Gastroesophageal sphincter (tissue), 4 donors: ENCODE results near the gene MUSTN1. TPM values are rescaled to one million over a fixed set of nuclear protein-coding genes. Genes with fewer than 3 reads are reported as not detected.

ENCODE experiments used
- ATAC-seq: fragments of 150-250 bp; one replicate; pipeline ENCODE4 v1.9.1; 2016; ENCODE audit warnings: mild to moderate bottlenecking, moderate library complexity
- H3K27ac ChIP-seq, 4 donors: fragments of 200-600 bp; sonication (generic) in 3 of 4; 1 replicate in 3 of 4; 2 replicates in 1 of 4; pipeline ENCODE4 v1.5.1; 2016 to 2019
- H3K27me3 ChIP-seq: fragments of 200-600 bp; sonication (generic); one replicate; pipeline ENCODE4 v1.5.1; 2019
- H3K36me3 ChIP-seq, 2 donors: fragments of 200-600 bp; sonication (generic); one replicate each; pipeline ENCODE4 v1.5.1; 2019; ENCODE audit warnings: control low read depth in 1 of 2
- H3K4me1 ChIP-seq, 3 donors: fragments of 200-600 bp; sonication (generic); 1 replicate in 2 of 3; 2 replicates in 1 of 3; pipeline ENCODE4 v1.5.1; 2016 to 2019; ENCODE audit warnings: control low read depth in 2 of 3
- H3K4me3 ChIP-seq, 2 donors: fragments of 200-600 bp; sonication (generic); one replicate each; pipeline ENCODE4 v1.5.1; 2019; ENCODE audit warnings: mild to moderate bottlenecking in 1 of 2, moderate library complexity in 1 of 2
- H3K9me3 ChIP-seq, 3 donors: fragments of 200-600 bp; sonication (generic); one replicate each; pipeline ENCODE4 v1.5.1; 2017 to 2019; ENCODE audit warnings: control low read depth in 2 of 3
- EP300 ChIP-seq: sonication (generic); formaldehyde crosslinking; IDR thresholded peaks from one replicate; pipeline ENCODE4 v1.6.1; 2017; ENCODE audit warnings: antibody characterized with exemption, mild to moderate bottlenecking
- POLR2A ChIP-seq, 2 donors: fragments of 450-650 bp; IDR thresholded peaks; one replicate each; pipeline ENCODE4 v1.6.1; 2017; ENCODE audit warnings: antibody characterized with exemption in 2 of 2, mild to moderate bottlenecking in 2 of 2, moderate library complexity in 1 of 2
- POLR2AphosphoS5 ChIP-seq: sonication (generic); formaldehyde crosslinking; IDR thresholded peaks from one replicate; pipeline ENCODE4 v1.6.1; 2017; ENCODE audit warnings: antibody characterized with exemption
- WGBS, 2 donors: methylation state at CpG; one replicate each; pipeline ENCODE4 v1.1.5; 2018; ENCODE audit warnings: low coverage in 1 of 2; 5-methylcytosine and 5-hydroxymethylcytosine counted together
- total RNA-seq, 4 donors: library from RNA; depleted of rRNA; stranded (reverse); fragments of >200 nt; gene quantifications; one replicate each; pipeline ENCODE4 v1.1.0, GENCODE V29; 2016
- TF ChIP-seq, protein P1 (sequence below), 4 experiments: fragments of 200-600 bp in 2 of 4; fragments of 450-650 bp in 2 of 4; sonication (generic) in 1 of 4; IDR thresholded peaks; one replicate each; pipeline ENCODE4 v1.5.1; 2017 to 2019; ENCODE audit warnings: antibody characterized with exemption in 4 of 4, mild to moderate bottlenecking in 2 of 4, moderate library complexity in 2 of 4

The MUSTN1 gene
- total RNA-seq, 4 donors from 2014 or later, result 8.6 to 20.9 (median 16.6) TPM

- TF ChIP-seq, protein P1, sequence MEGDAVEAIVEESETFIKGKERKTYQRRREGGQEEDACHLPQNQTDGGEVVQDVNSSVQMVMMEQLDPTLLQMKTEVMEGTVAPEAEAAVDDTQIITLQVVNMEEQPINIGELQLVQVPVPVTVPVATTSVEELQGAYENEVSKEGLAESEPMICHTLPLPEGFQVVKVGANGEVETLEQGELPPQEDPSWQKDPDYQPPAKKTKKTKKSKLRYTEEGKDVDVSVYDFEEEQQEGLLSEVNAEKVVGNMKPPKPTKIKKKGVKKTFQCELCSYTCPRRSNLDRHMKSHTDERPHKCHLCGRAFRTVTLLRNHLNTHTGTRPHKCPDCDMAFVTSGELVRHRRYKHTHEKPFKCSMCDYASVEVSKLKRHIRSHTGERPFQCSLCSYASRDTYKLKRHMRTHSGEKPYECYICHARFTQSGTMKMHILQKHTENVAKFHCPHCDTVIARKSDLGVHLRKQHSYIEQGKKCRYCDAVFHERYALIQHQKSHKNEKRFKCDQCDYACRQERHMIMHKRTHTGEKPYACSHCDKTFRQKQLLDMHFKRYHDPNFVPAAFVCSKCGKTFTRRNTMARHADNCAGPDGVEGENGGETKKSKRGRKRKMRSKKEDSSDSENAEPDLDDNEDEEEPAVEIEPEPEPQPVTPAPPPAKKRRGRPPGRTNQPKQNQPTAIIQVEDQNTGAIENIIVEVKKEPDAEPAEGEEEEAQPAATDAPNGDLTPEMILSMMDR (IDR thresholded peaks at IDR 0.05), result no peak
- no peak for TF ChIP-seq POLR2A (IDR thresholded peaks at IDR 0.05)
- no peak for TF ChIP-seq POLR2AphosphoS5
- no peak for TF ChIP-seq EP300
- ATAC-seq, result no peak
- Histone ChIP-seq H3K4me1 (peaks cover 0 to 27% (median 6%) of the 10 kb centered on the region in 3 donors), H3K27me3 (no peaks in the 10 kb centered on the region), H3K27ac (no peak overlapping the region), H3K9me3 (no peaks in the 10 kb centered on the region), H3K4me3 (no peak overlapping the region), H3K36me3 (peaks cover 0 to 22% of the 10 kb centered on the region in 2 donors)
- WGBS, 2 donors, result 100% methylated on average over 1 of the region's 3 CpGs; no CpG with 5 or more reads in 1 of the 2 donors
Observed at GRCh38 chr3:52829482-52829881, 5.3 kb downstream of the MUSTN1 start.

GRCh38 chr3:52827866-52828376, 6.9 kb downstream of the MUSTN1 start:
- Histone ChIP-seq H3K36me3 (peaks cover 0 to 32% of the 10 kb centered on the region in 2 donors), H3K27ac (no peak overlapping the region), H3K4me1 (peaks cover 0 to 20% (median 6%) of the 10 kb centered on the region in 3 donors), H3K9me3 (no peaks in the 10 kb centered on the region), H3K27me3 (no peaks in the 10 kb centered on the region), H3K4me3 (no peak overlapping the region)
- TF ChIP-seq EP300, result no peak
- ATAC-seq, result no peak
- WGBS, 2 donors, result no CpG with 5 or more reads among the region's 10 CpGs

DNA sequence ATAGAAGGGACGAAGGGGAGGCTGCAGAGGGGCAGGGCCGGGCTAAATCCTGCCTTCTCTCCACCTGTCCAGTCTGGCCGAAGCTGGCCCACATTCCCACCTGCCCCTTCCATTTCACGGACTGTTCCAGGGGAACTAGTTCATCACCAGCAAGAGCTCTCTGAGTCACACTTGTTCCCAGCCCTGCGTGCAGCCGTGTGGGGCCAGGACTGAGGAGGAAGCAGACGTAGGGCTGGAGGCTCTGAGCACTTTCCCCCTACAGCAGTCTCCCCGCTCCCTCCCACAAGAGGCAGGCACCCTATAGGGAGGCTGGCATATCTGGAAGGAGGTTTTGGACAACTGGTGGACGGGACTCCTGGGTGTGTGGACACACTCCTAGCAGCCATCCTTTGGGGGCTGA, 7.4 kb downstream of the MUSTN1 start:
- no peak for ATAC-seq
- WGBS, 2 donors, result 40% methylated on average over 2 of the region's 9 CpGs; no CpG with 5 or more reads in 1 of the 2 donors
- Histone ChIP-seq H3K9me3 (no peaks in the 10 kb centered on the region), H3K36me3 (peaks cover 0 to 35% of the 10 kb centered on the region in 2 donors), H3K27me3 (no peaks in the 10 kb centered on the region), H3K4me3 (no peak overlapping the region), H3K4me1 (peaks cover 0 to 15% (median 6%) of the 10 kb centered on the region in 3 donors), H3K27ac (no peak overlapping the region)
- TF ChIP-seq POLR2AphosphoS5 (no peak), EP300 (no peak), POLR2A (IDR thresholded peaks at IDR 0.05) (no peak)
- TF ChIP-seq, protein P1 (IDR thresholded peaks at IDR 0.05), result no peak

- Histone ChIP-seq H3K27ac (no peak overlapping the region), H3K4me3 (no peak overlapping the region), H3K4me1 (no peaks in the 10 kb centered on the region), H3K36me3 (peaks cover 0 to 46% of the 10 kb centered on the region in 2 donors), H3K9me3 (no peaks in the 10 kb centered on the region), H3K27me3 (no peaks in the 10 kb centered on the region)
- no peak for TF ChIP-seq POLR2A (IDR thresholded peaks at IDR 0.05)
- no peak for TF ChIP-seq EP300
- TF ChIP-seq, protein P1 (IDR thresholded peaks at IDR 0.05), result no peak
- no peak for TF ChIP-seq POLR2AphosphoS5
- 60% methylated on average over 1 of the region's 10 CpGs; no CpG with 5 or more reads in 1 of the 2 donors for WGBS, 2 donors
- no peak for ATAC-seq
Observed at GRCh38 chr3:52824037-52824436, 10.8 kb downstream of the MUSTN1 start.

GRCh38 chr3:52822363-52822762, 12.5 kb downstream of the MUSTN1 start:
- Histone ChIP-seq H3K27ac (no peak overlapping the region), H3K27me3 (no peaks in the 10 kb centered on the region), H3K36me3 (peaks cover 0 to 47% of the 10 kb centered on the region in 2 donors), H3K4me3 (no peak overlapping the region), H3K4me1 (no peaks in the 10 kb centered on the region), H3K9me3 (no peaks in the 10 kb centered on the region)
- TF ChIP-seq, protein P1 (IDR thresholded peaks at IDR 0.05), result no peak
- TF ChIP-seq POLR2AphosphoS5, result no peak
- no peak for TF ChIP-seq POLR2A (IDR thresholded peaks at IDR 0.05)
- no peak for TF ChIP-seq EP300
- ATAC-seq, result no peak
- WGBS, 2 donors, result 67 to 100% methylated on average over 2 of the region's 5 CpGs
